Measurements from ENCODE around the gene XYLT2.

The XYLT2 gene

DNA sequence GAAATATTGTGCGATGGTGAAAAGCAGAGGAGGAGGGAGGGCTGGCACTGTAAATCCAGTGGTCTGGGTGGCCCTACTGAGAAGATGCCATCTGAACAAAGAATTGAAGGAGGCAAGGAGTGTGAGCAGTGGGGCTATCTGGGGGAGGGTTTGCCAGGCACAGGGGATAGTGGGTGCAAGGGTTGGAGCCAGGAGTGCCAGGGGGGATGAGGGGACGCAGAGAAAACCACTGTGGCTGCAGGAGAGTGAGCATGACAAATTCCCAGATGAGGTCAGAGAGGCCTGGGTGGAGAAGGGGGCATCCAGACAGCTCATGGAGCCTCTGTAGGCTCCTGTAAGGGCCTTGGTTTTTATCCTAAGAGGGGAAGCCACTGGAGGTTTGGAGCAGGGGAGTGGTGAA lies 4.8 kb downstream of the XYLT2 start:
- TF ChIP-seq CTCF (IDR thresholded peaks at IDR 0.05; ENCODE audit: insufficient read depth, low read depth, low read length, missing control alignments): no peak
- no peak overlapping the region for H3K4me3 ChIP-seq (ENCODE audit: low read depth, low read length)
- no peak for DNase-seq (ENCODE audit: low read depth)

- no peak for DNase-seq (ENCODE audit: low read depth)
- TF ChIP-seq CTCF (IDR thresholded peaks at IDR 0.05; ENCODE audit: insufficient read depth, low read depth, low read length, missing control alignments): no peak
- no peak overlapping the region for H3K4me3 ChIP-seq (ENCODE audit: low read depth, low read length)
Measured at GRCh38 chr17:50352072-50352692, 6.3 kb downstream of the XYLT2 start.

- no peak for TF ChIP-seq CTCF (IDR thresholded peaks at IDR 0.05; ENCODE audit: insufficient read depth, low read depth, low read length, missing control alignments)
- DNase-seq (ENCODE audit: low read depth): no peak
- H3K4me3 ChIP-seq (ENCODE audit: low read depth, low read length): no peak overlapping the region
Measured at GRCh38 chr17:50352693-50353599, 7.0 kb downstream of the XYLT2 start.

- no peak for TF ChIP-seq CTCF (IDR thresholded peaks at IDR 0.05; ENCODE audit: insufficient read depth, low read depth, low read length, missing control alignments)
- no peak for DNase-seq (ENCODE audit: low read depth)
- H3K4me3 ChIP-seq (ENCODE audit: low read depth, low read length): no peak overlapping the region
Measured at GRCh38 chr17:50353600-50354195, 7.8 kb downstream of the XYLT2 start.

- DNase-seq (ENCODE audit: low read depth): no peak
- no peak for TF ChIP-seq CTCF (IDR thresholded peaks at IDR 0.05; ENCODE audit: insufficient read depth, low read depth, low read length, missing control alignments)
- no peak overlapping the region for H3K4me3 ChIP-seq (ENCODE audit: low read depth, low read length)
Measured at GRCh38 chr17:50354198-50354597, 8.3 kb downstream of the XYLT2 start.

- no peak overlapping the region for H3K4me3 ChIP-seq (ENCODE audit: low read depth, low read length)
- TF ChIP-seq CTCF (IDR thresholded peaks at IDR 0.05; ENCODE audit: insufficient read depth, low read depth, low read length, missing control alignments): no peak
- no peak for DNase-seq (ENCODE audit: low read depth)
Measured at GRCh38 chr17:50354776-50355175, 8.8 kb downstream of the XYLT2 start.

Data from GM12865 (cell line).